Transverse colon (tissue), 4 donors: Measurements from ENCODE around the gene TMEM106C. TPM values are rescaled to one million over a fixed set of nuclear protein-coding genes. Genes with fewer than 3 reads are reported as not detected.

Experiments
- DNase-seq: peaks from one replicate; pipeline ENCODE4 v3.0.0-alpha.2; 2019
- H3K27ac ChIP-seq, 4 donors: fragments of 200-600 bp; sonication (generic); 2 replicates each; pipeline ENCODE4 v1.5.1; 2016 to 2018; ENCODE audit warnings: inconsistent platforms in 4 of 4
- H3K27me3 ChIP-seq: fragments of 200-600 bp; sonication (generic); 2 replicates; pipeline ENCODE4 v1.5.1; 2017; ENCODE audit warnings: inconsistent platforms
- H3K36me3 ChIP-seq, 4 donors: fragments of 200-600 bp; sonication (generic); 2 replicates each; pipeline ENCODE4 v1.5.1; 2017 to 2019; ENCODE audit warnings: inconsistent platforms in 4 of 4
- H3K4me1 ChIP-seq, 4 donors: fragments of 200-600 bp; sonication (generic); 2 replicates each; pipeline ENCODE4 v1.5.1; 2017 to 2020; ENCODE audit warnings: inconsistent platforms in 4 of 4
- H3K4me3 ChIP-seq, 4 donors: fragments of 200-600 bp; sonication (generic); 1 replicate in 1 of 4; 2 replicates in 3 of 4; pipeline versions ENCODE4 v1.5.1 to v1.6.1; 2017 to 2019; ENCODE audit warnings: inconsistent platforms in 4 of 4
- H3K9me3 ChIP-seq, 2 donors: fragments of 200-600 bp; sonication (generic); 2 replicates each; pipeline ENCODE4 v1.5.1; 2017 to 2019; ENCODE audit warnings: inconsistent platforms in 2 of 2
- EP300 ChIP-seq: sonication (generic); formaldehyde crosslinking; IDR thresholded peaks from one replicate; pipeline ENCODE4 v1.6.1; 2017; ENCODE audit warnings: antibody characterized with exemption, low read depth
- POLR2A ChIP-seq: fragments of 450-650 bp; IDR thresholded peaks from one replicate; pipeline ENCODE4 v1.6.1; 2016; ENCODE audit warnings: antibody characterized with exemption, mild to moderate bottlenecking, moderate library complexity
- POLR2AphosphoS5 ChIP-seq, 3 donors: sonication (generic); formaldehyde crosslinking; IDR thresholded peaks; one replicate each; pipeline ENCODE4 v1.6.1; 2016; ENCODE audit warnings: antibody characterized with exemption in 3 of 3
- WGBS, 2 donors: methylation state at CpG; one replicate each; pipeline ENCODE4 v1.1.5; 2018; ENCODE audit warnings: low coverage in 1 of 2; 5-methylcytosine and 5-hydroxymethylcytosine counted together
- in situ Hi-C, 4 donors: fragments of 200-750 bp; cut with MboI; loops; one replicate each; pipeline versions ENCODE4 v1.15.0 to v1.15.1; 2017; ENCODE audit warnings: low sequenced_read_pairs in 3 of 4, low pct_ligation_motif_present in 1 of 4, low pct_unique_long_range_greater_than_20kb in 1 of 4
- intact Hi-C: fragments of 100-400 bp; cut with DNase I; formaldehyde crosslinking; loops from one replicate; pipeline ENCODE4 v1.15.1; 2023; ENCODE audit warnings: low total_unique reads
- total RNA-seq, 4 donors: library from RNA; depleted of rRNA; stranded (reverse); fragments of >200 nt; gene quantifications; one replicate each; pipeline ENCODE4 v1.1.0, GENCODE V29; 2016
- TF ChIP-seq, protein P1 (sequence below), 5 experiments: fragments of 200-600 bp in 3 of 5; fragments of 450-650 bp in 2 of 5; sonication (generic) in 3 of 5; IDR thresholded peaks; 1 replicate in 2 of 5; 2 replicates in 3 of 5; pipeline ENCODE4 v1.5.1; 2016 to 2017; ENCODE audit warnings: antibody characterized with exemption in 5 of 5, inconsistent platforms in 3 of 5, mild to moderate bottlenecking in 2 of 5, moderate library complexity in 1 of 5

The TMEM106C gene
- total RNA-seq, 4 donors from 2014 or later = 51.9 to 258 (median 113) TPM

DNA sequence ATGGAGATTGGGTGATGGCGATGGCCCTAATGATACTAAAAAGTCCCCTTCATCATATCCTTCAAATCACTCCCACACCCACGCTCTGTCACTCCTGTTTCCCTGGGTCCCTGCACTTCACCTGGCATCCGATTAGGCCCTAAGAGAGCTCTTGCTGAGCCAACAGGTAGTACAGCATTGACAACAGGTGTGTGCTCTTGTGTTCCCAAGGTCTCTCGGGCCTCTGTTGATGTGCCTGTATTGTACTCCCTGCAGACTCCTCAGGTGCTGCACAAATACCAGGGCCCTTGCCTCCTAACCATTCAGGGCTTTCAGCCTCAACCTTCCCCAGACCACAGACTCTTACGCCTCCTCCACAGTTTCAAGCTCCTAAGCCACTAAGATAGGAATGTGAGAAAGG lies 32.8 kb upstream of the TMEM106C start:
- no peaks in the 10 kb centered on the region for H3K4me1 ChIP-seq
- no peak overlapping the region for H3K4me3 ChIP-seq
- no peaks in the 10 kb centered on the region for H3K27me3 ChIP-seq
- intact Hi-C loops (no loop called here), in situ Hi-C loops (no loop called here)
- no peaks in the 10 kb centered on the region for H3K9me3 ChIP-seq
- no peak overlapping the region for H3K27ac ChIP-seq
- TF ChIP-seq POLR2AphosphoS5 (IDR thresholded peaks at IDR 0.05) (no peak), EP300 (no peak), POLR2A (no peak)
- TF ChIP-seq, protein P1, sequence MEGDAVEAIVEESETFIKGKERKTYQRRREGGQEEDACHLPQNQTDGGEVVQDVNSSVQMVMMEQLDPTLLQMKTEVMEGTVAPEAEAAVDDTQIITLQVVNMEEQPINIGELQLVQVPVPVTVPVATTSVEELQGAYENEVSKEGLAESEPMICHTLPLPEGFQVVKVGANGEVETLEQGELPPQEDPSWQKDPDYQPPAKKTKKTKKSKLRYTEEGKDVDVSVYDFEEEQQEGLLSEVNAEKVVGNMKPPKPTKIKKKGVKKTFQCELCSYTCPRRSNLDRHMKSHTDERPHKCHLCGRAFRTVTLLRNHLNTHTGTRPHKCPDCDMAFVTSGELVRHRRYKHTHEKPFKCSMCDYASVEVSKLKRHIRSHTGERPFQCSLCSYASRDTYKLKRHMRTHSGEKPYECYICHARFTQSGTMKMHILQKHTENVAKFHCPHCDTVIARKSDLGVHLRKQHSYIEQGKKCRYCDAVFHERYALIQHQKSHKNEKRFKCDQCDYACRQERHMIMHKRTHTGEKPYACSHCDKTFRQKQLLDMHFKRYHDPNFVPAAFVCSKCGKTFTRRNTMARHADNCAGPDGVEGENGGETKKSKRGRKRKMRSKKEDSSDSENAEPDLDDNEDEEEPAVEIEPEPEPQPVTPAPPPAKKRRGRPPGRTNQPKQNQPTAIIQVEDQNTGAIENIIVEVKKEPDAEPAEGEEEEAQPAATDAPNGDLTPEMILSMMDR (IDR thresholded peaks at IDR 0.05) = no peak
- no peaks in the 10 kb centered on the region for H3K36me3 ChIP-seq
- DNase-seq = no peak
- WGBS, 2 donors = 94 to 100% methylated on average over 1 to 5 of the region's 5 CpGs

DNA sequence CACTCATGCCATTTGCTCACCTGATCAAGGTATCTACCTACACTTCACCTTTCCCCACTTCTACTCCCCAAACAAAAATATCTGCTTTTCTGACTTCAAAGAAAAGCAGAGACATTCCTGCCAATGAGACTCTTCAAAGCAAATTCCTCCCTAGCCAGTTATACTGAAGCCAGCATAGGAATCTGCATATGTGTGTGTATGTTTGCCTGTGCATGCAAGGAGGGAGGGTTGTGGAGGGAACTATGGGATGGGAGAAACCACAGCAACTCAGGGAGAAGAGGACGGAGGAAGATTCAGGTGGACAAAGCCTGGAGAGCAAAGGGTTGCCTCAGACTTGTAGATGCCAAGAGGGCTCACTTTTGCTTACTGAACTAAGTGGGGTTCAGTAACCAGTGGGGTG lies 32.2 kb upstream of the TMEM106C start:
- Histone ChIP-seq H3K27ac (no peak overlapping the region), H3K36me3 (no peaks in the 10 kb centered on the region), H3K9me3 (no peaks in the 10 kb centered on the region), H3K4me1 (no peaks in the 10 kb centered on the region), H3K27me3 (no peaks in the 10 kb centered on the region), H3K4me3 (no peak overlapping the region)
- no peak for DNase-seq
- TF ChIP-seq EP300 (no peak), POLR2AphosphoS5 (IDR thresholded peaks at IDR 0.05) (no peak), POLR2A (no peak)
- TF ChIP-seq, protein P1 (IDR thresholded peaks at IDR 0.05) = no peak
- in situ Hi-C loops (no loop called here), intact Hi-C loops (no loop called here)
- WGBS, 2 donors = 83 to 85% methylated on average over 1 of the region's 1 CpG

DNA sequence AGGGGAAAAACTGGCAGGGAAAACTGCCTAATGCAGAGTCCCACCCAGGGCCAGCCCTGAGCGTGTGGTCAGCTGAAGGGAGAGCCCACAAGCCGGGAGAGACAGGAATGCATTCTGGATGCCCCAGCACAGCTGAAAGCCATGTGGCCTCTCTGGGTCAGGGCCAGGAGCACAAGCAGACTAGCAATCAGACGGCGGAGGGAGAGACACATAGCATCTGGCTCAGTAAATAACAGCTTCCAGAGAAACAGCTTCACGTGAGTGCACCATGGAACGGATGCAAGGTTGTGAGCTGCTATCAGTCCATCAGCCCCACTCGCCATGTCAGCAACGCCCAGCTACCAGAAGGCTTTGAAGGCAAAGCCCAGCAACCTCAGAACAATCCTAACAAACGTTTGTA lies 28.2 kb upstream of the TMEM106C start:
- H3K4me3 ChIP-seq = no peak overlapping the region
- no peak for DNase-seq
- H3K36me3 ChIP-seq = no peaks in the 10 kb centered on the region
- peaks cover 0 to 15% (median 0%) of the 10 kb centered on the region in 4 donors for H3K4me1 ChIP-seq
- H3K27me3 ChIP-seq = no peaks in the 10 kb centered on the region
- intact Hi-C loops (no loop called here), in situ Hi-C loops (no loop called here)
- H3K27ac ChIP-seq = no peak overlapping the region
- WGBS, 2 donors = 0 to 68% methylated on average over 1 to 9 of the region's 9 CpGs
- TF ChIP-seq EP300 (no peak), POLR2AphosphoS5 (IDR thresholded peaks at IDR 0.05) (no peak), POLR2A (no peak)
- TF ChIP-seq, protein P1 (IDR thresholded peaks at IDR 0.05) = no peak
- H3K9me3 ChIP-seq = no peaks in the 10 kb centered on the region

GRCh38 chr12:47938093-47938492 lies 25.3 kb upstream of the TMEM106C start:
- 82 to 100% methylated on average over 1 of the region's 1 CpG for WGBS, 2 donors
- peak overlapping the region in 2 of 4 donors; percentile 50 to 72 for H3K27ac ChIP-seq
- no peak for DNase-seq
- no peak overlapping the region for H3K4me3 ChIP-seq
- H3K36me3 ChIP-seq = no peaks in the 10 kb centered on the region
- no peak for TF ChIP-seq EP300
- peaks cover 1 to 29% (median 4%) of the 10 kb centered on the region in 4 donors for H3K4me1 ChIP-seq
- intact Hi-C loops (no loop called here), in situ Hi-C loops (no loop called here)
- H3K27me3 ChIP-seq = peaks cover 6% of the 10 kb centered on the region
- no peaks in the 10 kb centered on the region for H3K9me3 ChIP-seq

- TF ChIP-seq POLR2A (no peak), EP300 (no peak)
Measured at GRCh38 chr12:47938594-47938993, 24.8 kb upstream of the TMEM106C start.

More at GRCh38 chr12:47938594-47938993, 24.8 kb upstream of the TMEM106C start:
- Histone ChIP-seq H3K36me3 (no peaks in the 10 kb centered on the region), H3K9me3 (no peaks in the 10 kb centered on the region), H3K4me1 (peaks cover 3 to 32% (median 7%) of the 10 kb centered on the region in 4 donors), H3K27me3 (peaks cover 6% of the 10 kb centered on the region), H3K4me3 (no peak overlapping the region), H3K27ac (peak overlapping the region; percentile 50 to 72 (median 56))
- no peak for DNase-seq
- in situ Hi-C loops (no loop called here), intact Hi-C loops (no loop called here)
- WGBS, 2 donors = 88% methylated on average over 4 of the region's 4 CpGs; no CpG with 5 or more reads in 1 of the 2 donors
